Neural crest cell (in vitro differentiated cells): ENCODE measurements around the gene TLR5. TPM values are rescaled to one million over a fixed set of nuclear protein-coding genes. Genes with fewer than 3 reads are reported as not detected.

Experiments used
- DNase-seq: peaks from one replicate; pipeline ENCODE4 v3.0.0; 2021; ENCODE audit warnings: low read depth, mixed read lengths, low spot score
- H3K27ac Mint-ChIP-seq: one replicate; pipeline ENCODE4 v1.8.0; 2021; ENCODE audit warnings: mild to moderate bottlenecking, mixed read lengths; ENCODE audit not compliant: unreplicated experiment
- H3K27me3 Mint-ChIP-seq: 2 replicates; pipeline ENCODE4 v1.8.0; 2021; ENCODE audit warnings: low read depth, mild to moderate bottlenecking, mixed read lengths
- H3K36me3 Mint-ChIP-seq: 2 replicates; pipeline ENCODE4 v1.8.0; 2021; ENCODE audit warnings: low read depth, mild to moderate bottlenecking, mixed read lengths
- H3K4me1 Mint-ChIP-seq: 2 replicates; pipeline ENCODE4 v1.8.0; 2021; ENCODE audit warnings: mixed read lengths
- H3K4me3 Mint-ChIP-seq: one replicate; pipeline ENCODE4 v1.8.0; 2021; ENCODE audit warnings: mild to moderate bottlenecking, mixed read lengths
- H3K9me3 Mint-ChIP-seq: 2 replicates; pipeline ENCODE4 v1.8.0; 2021; ENCODE audit warnings: mixed read lengths
- long read RNA-seq: library from polyadenylated mRNA; unstranded; transcript quantifications from one replicate; pipeline ENCODE4 v2.0.0, GENCODE V29; 2020
- total RNA-seq: library from RNA; stranded (reverse); gene quantifications from 2 replicates; pipeline ENCODE4 v1.2.1, GENCODE V29; 2021
- TF ChIP-seq, protein P1 (sequence below): fragments of 200-600 bp; sonication (generic); conservative IDR thresholded peaks from 2 replicates; pipeline ENCODE4 v1.5.0; 2021; ENCODE audit warnings: antibody characterized with exemption, mild to moderate bottlenecking

TLR5 gene, protein sequence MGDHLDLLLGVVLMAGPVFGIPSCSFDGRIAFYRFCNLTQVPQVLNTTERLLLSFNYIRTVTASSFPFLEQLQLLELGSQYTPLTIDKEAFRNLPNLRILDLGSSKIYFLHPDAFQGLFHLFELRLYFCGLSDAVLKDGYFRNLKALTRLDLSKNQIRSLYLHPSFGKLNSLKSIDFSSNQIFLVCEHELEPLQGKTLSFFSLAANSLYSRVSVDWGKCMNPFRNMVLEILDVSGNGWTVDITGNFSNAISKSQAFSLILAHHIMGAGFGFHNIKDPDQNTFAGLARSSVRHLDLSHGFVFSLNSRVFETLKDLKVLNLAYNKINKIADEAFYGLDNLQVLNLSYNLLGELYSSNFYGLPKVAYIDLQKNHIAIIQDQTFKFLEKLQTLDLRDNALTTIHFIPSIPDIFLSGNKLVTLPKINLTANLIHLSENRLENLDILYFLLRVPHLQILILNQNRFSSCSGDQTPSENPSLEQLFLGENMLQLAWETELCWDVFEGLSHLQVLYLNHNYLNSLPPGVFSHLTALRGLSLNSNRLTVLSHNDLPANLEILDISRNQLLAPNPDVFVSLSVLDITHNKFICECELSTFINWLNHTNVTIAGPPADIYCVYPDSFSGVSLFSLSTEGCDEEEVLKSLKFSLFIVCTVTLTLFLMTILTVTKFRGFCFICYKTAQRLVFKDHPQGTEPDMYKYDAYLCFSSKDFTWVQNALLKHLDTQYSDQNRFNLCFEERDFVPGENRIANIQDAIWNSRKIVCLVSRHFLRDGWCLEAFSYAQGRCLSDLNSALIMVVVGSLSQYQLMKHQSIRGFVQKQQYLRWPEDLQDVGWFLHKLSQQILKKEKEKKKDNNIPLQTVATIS
- total RNA-seq, result 0.30 and 0.68 TPM in 2 replicates
- long read RNA-seq, result 0 reads

- Mint-ChIP-seq H3K4me3 (peak within 1 kb of the TSS; percentile 72), H3K27ac (no peak within 1 kb of the TSS), H3K36me3 (no peaks in the 10 kb centered on the region), H3K27me3 (peaks cover 23% of the 10 kb centered on the region), H3K9me3 (peaks cover 14% of the 10 kb centered on the region), H3K4me1 (peaks cover 21% of the 10 kb centered on the region)
- TF ChIP-seq, protein P1, sequence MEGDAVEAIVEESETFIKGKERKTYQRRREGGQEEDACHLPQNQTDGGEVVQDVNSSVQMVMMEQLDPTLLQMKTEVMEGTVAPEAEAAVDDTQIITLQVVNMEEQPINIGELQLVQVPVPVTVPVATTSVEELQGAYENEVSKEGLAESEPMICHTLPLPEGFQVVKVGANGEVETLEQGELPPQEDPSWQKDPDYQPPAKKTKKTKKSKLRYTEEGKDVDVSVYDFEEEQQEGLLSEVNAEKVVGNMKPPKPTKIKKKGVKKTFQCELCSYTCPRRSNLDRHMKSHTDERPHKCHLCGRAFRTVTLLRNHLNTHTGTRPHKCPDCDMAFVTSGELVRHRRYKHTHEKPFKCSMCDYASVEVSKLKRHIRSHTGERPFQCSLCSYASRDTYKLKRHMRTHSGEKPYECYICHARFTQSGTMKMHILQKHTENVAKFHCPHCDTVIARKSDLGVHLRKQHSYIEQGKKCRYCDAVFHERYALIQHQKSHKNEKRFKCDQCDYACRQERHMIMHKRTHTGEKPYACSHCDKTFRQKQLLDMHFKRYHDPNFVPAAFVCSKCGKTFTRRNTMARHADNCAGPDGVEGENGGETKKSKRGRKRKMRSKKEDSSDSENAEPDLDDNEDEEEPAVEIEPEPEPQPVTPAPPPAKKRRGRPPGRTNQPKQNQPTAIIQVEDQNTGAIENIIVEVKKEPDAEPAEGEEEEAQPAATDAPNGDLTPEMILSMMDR, result peak; percentile 76
- peak; percentile 78 for DNase-seq
Measured at GRCh38 chr1:223142795-223143536, at the start of gene TLR5. Gene TLR5 (minus strand): TSS chr1:223143248. CDS start chr1:223113031, 30,217 bp downstream.

- Mint-ChIP-seq H3K4me1 (no peaks in the 10 kb centered on the region), H3K27me3 (peaks cover 32% of the 10 kb centered on the region), H3K27ac (peak overlapping the region; percentile 72), H3K9me3 (no peaks in the 10 kb centered on the region), H3K36me3 (no peaks in the 10 kb centered on the region), H3K4me3 (no peak overlapping the region)
- DNase-seq, result no peak
- TF ChIP-seq, protein P1, result no peak
Measured at GRCh38 chr1:223189903-223190724, 47.1 kb upstream of the TLR5 start.

DNA sequence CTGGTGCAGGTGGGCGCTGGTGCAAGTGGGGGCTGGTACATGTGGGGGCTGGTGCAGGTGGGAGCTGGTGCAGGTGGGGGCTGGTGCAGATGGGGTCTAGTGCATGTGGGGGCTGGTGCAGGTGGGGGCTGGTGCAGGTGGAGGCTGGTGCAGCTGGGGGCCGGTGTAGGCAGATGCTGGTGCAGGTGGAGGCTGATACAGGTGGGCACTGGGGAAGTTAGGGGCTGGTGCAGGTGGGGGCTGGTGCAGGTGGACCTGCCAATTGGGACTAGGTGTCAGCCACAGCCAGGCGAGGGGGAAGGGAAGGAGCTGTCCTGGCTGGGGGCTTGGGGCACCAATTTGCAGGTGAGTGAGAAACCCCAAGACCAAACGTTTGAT is 46.5 kb upstream of the TLR5 start:
- no peaks in the 10 kb centered on the region for H3K4me1 Mint-ChIP-seq
- peak overlapping the region; percentile 72 for H3K27ac Mint-ChIP-seq
- TF ChIP-seq, protein P1, result no peak
- no peak for DNase-seq
- H3K9me3 Mint-ChIP-seq, result no peaks in the 10 kb centered on the region
- H3K36me3 Mint-ChIP-seq, result no peaks in the 10 kb centered on the region
- no peak overlapping the region for H3K4me3 Mint-ChIP-seq
- H3K27me3 Mint-ChIP-seq, result peaks cover 35% of the 10 kb centered on the region

DNA sequence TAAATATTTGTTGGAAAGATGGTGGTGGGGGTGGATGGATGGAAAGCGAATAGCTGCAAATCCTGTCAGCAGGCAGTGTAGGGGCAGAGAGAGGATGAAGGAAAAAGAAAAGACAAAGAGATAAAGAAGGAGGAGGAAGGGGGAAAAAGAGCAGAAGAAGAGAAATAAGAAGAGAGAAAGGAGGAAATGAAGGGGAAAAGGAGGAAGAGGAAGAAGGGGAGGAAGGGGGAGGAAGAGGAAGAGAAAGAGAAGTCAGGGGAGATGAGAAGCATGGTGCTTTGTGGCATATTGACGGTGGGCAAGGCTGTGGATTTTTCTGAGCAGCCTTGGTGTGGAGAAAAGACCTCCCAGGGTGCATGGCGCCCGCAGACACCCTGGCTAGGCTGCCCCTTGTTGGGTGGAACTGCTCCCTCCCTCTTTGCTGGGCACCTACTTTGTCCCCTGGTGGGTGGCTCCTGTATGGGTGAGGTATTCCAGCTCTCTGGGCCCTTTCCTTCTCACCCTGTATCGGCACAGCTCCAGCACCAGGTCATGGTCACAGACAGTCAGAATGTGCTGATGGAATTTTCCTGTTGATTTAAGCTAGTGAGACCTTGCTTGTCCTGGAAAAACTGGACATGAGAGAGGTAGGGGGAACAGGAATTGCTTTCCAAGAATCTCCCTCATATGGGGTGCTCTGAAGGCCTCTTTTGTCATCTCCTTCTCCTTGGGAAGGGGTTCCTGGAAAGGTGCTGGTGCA is 45.7 kb upstream of the TLR5 start:
- no peaks in the 10 kb centered on the region for H3K36me3 Mint-ChIP-seq
- H3K9me3 Mint-ChIP-seq, result no peaks in the 10 kb centered on the region
- no peak overlapping the region for H3K4me3 Mint-ChIP-seq
- no peak overlapping the region for H3K27ac Mint-ChIP-seq
- H3K27me3 Mint-ChIP-seq, result peaks cover 35% of the 10 kb centered on the region
- TF ChIP-seq, protein P1, result no peak
- no peak for DNase-seq
- H3K4me1 Mint-ChIP-seq, result no peaks in the 10 kb centered on the region
